HG02870 (cell line): ENCODE data around the gene COTL1.

Experiments
- ATAC-seq: cut with Tn5 transposase; IDR thresholded peaks from one replicate; pipeline ENCODE4 v1.9.1; 2021; ENCODE audit warnings: mild to moderate bottlenecking, moderate library complexity; ENCODE audit not compliant: unreplicated experiment

The COTL1 gene

DNA sequence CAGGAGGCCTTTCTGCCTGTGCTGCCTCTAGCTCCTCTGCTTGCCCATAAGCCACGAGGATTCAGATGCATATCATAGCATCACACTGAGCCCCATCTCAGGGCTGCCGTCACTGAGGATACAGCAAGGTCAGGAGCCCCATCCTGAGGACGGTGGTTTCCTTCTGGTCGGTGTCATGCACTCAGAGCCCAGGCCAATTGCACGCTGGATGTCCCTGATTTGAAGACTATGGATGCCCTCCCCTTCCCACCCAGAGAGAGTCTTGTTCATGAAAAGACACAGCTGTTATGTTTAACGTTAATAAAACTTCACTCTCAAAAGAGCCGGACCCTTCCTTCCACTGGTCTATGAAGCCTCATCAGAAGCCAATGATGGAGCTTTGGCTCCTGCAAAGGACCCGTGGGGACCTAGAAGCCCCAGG, 19.9 kb downstream of the COTL1 start:
- no peak for ATAC-seq

DNA sequence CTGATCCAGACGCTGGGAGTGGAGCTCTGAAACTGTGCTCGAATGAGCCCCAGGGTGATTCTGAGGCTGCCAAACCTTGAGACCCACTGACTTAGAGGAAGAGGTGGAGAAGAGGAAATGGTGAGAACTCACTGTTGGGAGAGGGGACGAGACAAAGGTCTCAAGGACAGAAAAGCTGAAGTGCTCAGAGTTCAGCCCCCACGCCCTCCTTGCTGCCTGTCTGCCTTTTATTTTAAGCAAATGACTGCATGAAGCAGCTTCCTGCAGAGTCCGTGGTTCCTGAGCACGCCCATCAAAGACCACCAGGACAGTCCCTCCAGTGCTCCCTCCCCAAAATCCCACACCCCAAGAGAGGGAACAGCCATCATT, 20.4 kb downstream of the COTL1 start:
- ATAC-seq: no peak

DNA sequence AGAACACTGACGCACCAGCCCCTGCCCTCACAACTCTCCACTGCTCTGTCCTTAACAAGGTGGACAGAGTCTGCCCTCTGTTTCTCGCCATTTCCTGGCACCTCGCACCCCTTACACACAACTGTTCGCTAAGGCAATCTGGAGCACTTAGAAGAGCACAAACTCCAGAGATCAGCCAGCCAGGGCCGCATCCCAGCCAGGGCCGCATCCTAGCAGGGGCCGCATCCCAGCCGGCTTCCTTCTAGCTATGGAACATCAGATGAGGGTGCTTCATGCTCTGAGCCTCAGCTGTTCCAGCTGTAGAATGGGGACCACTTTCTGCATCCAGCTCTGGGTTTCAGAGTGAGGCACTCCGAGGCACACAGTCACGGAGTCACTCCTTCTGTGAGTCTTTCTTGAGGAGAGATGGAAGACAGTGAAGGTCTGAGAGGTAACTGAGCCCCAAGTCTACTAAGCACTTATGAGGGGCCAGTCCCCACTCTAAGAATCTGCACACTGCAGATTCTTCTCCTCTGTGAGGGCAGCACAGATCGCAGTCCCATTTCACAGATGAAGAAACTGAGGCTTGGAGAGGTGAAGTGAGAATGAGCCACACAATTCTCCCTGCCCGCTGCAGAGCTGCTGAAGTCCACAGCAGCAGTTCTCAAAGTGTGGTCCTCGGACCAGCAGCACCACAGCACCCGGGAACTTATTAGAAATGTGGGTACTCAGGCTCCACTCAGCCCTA, 20.9 kb downstream of the COTL1 start:
- ATAC-seq: no peak

- no peak for ATAC-seq
Observed at GRCh38 chr16:84596161-84596560, 21.7 kb downstream of the COTL1 start.

- ATAC-seq: no peak
Observed at GRCh38 chr16:84595052-84595481, 22.8 kb downstream of the COTL1 start.

- ATAC-seq: no peak
Observed at GRCh38 chr16:84594725-84595038, 23.2 kb downstream of the COTL1 start.

GRCh38 chr16:84593825-84594724, 23.8 kb downstream of the COTL1 start:
- ATAC-seq: peak; percentile 78

DNA sequence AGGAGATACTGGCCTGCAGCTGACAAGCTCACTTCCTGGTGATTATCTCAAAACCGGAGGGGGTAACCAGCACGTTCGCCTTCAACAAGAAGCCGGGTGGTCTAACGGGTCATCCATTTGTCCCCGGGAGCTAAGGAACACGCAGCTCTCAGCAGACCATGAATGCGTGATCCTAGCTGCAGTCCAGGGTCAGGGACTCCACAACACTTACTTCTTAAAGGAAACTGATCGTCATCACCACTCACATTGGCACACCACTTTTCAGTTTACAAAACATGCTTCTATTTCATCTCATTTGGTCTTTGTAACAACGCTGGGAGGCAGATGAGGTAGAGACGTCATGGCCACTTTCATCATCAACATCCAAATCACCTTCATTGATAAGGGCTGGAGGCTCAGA, 25.2 kb downstream of the COTL1 start:
- no peak for ATAC-seq

DNA sequence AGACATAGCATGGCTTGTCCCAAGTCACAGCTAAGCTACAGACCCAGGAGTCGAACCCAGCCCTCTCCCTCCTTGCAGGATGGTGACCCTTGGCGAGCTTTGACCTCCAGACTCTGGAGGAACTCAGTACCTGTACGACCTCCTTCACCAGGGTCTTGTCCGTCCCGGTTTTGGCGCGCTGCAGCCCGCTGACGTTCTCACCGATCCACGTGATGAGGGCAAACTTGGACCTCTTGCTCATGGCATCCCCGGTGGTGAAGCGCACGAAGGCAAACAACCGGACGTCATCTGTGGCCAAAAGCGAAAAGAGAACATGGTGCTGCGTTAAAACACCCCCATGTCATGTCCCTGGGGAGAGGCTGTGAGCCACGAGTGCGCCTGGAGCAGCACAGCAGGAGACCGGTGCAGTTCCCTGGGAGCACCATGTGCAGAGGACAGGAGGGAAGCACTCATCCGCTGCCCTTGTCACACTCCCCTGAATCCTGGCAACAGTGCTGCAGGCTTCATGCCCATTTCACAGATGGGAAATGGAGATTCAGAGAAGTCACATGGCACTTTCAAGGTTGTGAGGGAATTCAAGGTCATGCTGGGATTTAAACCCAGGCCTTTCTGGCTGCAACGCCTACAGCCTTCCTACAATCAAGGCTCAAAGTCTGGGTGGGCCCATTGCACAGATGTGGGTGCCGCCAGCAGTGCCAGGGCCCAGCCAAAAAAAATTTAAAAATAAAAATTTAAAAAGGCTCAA, 27.7 kb downstream of the COTL1 start:
- ATAC-seq: no peak

DNA sequence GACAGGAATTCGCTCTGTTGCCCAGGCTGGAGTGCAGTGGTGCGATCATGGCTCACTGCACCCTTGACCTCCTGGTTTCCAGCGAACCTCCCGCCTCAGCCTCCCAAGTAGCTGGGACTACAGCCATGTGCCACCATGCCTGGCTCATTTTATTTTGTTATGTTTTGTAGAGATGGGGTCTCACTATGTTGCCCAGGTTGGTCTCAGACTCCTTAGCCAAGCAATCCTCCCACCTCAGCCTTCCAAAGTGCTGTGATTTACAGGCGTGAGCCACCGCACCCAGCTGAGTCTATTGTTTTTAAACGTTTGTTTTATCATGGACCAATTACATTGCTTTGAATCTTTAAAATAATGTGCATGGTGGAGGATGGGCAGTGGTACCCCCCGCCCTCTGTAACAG, 28.9 kb downstream of the COTL1 start:
- ATAC-seq: no peak

DNA sequence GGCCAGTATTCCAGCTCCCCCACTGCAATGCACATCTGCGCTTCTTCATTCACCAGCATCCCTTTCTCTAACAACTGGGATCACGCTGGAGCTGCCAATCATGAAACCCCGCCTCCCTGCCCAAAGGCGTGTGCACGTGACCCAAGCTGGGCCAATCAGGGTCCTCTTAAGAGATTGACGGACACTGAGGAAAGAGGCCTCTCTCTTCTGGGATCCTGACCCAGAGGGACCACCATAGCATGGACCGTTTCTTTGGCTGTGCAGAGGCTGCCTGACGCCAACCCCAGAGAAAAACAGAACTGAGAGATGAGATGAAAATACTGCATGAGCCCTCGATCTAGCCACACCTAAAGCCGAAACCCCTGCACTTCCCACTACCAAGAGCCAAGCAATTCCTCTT, 32.0 kb downstream of the COTL1 start:
- ATAC-seq: peak; percentile 71

GRCh38 chr16:84585467-84585866, 32.4 kb downstream of the COTL1 start:
- ATAC-seq: no peak

- no peak for ATAC-seq
Observed at GRCh38 chr16:84584678-84585077, 33.2 kb downstream of the COTL1 start.

GRCh38 chr16:84583995-84584394, 33.9 kb downstream of the COTL1 start:
- ATAC-seq: no peak

DNA sequence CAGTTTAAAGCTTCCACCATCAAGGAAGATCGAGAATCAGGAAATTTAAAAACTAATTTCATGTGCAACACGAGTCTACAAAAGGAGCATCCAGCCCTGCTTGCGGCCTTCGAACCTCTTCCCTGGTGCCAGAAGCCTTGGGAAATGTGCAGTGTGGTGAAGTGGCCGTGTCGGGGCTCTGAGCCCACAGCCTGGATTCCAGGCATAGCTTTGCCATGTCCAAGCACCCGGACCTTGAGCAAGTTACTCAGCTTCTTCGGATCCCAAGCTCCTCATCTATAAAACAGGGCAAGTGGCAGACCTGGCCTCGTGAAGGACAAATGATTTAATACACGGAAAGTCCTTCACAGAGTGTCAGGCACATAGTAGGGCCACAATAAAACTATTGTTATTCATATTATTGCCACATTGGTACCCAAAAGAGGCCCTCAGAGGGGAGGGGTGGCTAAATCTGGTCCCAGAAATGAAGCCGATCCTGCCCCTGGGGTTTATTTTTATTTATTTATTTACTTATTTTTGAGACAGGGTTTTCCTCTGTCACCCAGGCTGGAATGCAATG, 34.8 kb downstream of the COTL1 start:
- ATAC-seq: no peak

DNA sequence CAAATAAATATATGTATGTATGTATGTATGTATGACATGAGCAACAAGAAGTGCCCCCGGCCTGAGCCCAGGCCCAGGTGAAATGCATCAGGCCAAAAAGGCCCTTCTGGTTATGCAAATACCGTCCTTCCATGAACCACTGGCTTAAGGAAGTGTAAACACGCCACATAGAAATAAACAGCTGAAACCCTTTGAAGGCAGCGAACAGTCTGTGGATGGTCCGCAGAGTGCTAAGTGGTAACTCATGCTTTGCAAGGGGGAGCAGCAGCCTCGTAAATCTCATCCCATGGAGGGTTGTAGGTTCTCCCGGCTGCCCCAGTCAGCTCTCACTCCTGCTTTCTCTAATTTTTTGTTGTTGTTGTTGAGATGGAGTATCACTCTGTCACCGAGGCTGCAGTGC, 36.7 kb downstream of the COTL1 start:
- ATAC-seq: no peak

DNA sequence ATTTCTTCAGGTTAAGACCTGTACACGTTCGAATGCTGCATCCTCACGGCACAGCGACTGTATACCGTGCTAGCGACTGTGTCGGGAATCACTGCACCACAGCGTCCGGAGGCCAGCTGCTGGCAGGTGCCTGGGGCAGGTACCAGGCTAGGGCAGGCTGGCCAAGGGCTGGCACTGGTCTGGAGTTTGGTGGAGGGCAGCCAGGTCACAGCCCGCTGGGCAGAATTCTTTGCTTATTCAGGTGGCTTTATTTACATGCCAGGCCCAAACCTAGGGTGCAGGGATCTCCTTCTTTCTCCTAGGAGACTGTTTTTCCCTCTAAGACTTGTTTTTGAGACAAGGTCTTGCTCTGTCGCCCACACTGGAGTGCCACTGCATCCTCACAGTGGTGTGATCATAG, 37.9 kb downstream of the COTL1 start:
- ATAC-seq: no peak

GRCh38 chr16:84578538-84579126, 39.2 kb downstream of the COTL1 start:
- no peak for ATAC-seq

DNA sequence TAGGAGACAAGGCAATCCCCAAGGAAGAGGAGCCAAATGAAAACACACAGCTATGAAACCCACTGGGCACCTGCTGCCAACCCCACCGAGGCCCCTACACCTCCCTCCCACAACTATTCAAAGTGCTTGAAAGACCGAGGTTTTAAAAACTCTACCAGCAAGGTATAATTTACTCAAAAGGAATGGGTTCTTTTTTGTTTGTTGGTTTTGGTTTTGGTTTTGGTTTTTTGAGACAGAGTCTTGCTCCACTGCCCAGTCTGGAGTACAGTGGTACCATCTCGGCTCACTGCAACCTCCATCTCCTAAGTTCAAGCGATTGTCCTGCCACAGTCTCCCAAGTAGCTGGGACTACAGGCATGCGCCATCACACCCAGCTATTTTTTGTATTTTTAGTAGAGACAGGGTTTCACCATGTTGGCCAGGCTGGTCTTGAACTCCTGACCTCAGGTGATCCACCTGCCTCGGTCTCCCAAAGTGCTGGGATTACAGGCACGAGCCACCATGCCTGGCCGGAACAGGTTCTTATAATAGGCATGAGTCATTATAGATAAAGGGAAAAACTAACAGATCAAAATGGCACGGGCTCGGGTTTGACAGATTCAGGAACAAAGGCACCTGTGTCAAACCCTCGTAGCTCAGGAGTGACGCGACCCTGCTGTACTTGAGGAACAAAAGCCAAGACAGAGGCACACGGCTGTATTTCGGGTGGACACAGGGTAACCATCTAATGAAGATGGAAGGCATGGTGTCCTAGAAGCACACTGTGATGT, 40.7 kb downstream of the COTL1 start:
- ATAC-seq: no peak

DNA sequence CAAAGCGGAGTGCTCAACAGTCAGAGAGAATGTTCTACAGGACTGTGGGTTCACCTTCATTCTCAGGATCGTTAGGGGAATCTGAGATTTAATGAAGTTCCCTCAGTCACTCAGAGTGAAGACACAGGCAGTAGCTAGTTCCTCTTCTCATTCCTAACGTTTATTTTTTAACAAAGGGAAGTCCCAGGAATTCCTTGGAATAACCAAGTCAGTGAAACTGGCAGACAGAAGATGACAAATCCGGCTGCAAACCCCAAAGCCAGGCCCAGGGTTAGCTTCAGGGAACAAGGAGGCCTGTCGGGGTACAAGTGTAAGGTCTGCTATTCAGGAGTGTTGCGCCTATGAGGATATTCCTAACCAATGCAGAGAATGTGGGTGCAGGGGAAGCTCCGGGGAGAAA, 42.0 kb downstream of the COTL1 start:
- no peak for ATAC-seq
